ENCODE data around the gene NKTR.
"Not testable (repeated sequence)": the region's sequence is repeated elsewhere in the genome, so short reads cannot be mapped to it uniquely, and the experiment has no call there.

NKTR gene

GRCh38 chr3:42595682-42596081 lies 4.8 kb upstream of the NKTR start:
- no peak for DNase-seq (ENCODE audit: low read depth, low spot score)

- DNase-seq (ENCODE audit: low read depth, low spot score), result not testable (repeated sequence)
Measured at GRCh38 chr3:42597098-42597497, 3.4 kb upstream of the NKTR start.

GRCh38 chr3:42600958-42601675 lies 631 bp downstream of the NKTR start:
- peak; percentile 24 for DNase-seq (ENCODE audit: low read depth, low spot score)

- no peak for DNase-seq (ENCODE audit: low read depth, low spot score)
Measured at GRCh38 chr3:42601896-42602581, 1.6 kb downstream of the NKTR start.

GRCh38 chr3:42602961-42603360 lies 2.5 kb downstream of the NKTR start:
- no peak for DNase-seq (ENCODE audit: low read depth, low spot score)

GRCh38 chr3:42605546-42606173 lies 5.2 kb downstream of the NKTR start:
- no peak for DNase-seq (ENCODE audit: low read depth, low spot score)

GRCh38 chr3:42608581-42608980 lies 8.1 kb downstream of the NKTR start:
- DNase-seq (ENCODE audit: low read depth, low spot score), result no peak

GRCh38 chr3:42610976-42611375 lies 10.5 kb downstream of the NKTR start:
- no peak for DNase-seq (ENCODE audit: low read depth, low spot score)

- no peak for DNase-seq (ENCODE audit: low read depth, low spot score)
Measured at GRCh38 chr3:42612217-42612616, 11.7 kb downstream of the NKTR start.

GRCh38 chr3:42612928-42613327 lies 12.4 kb downstream of the NKTR start:
- no peak for DNase-seq (ENCODE audit: low read depth, low spot score)

GRCh38 chr3:42613462-42613861 lies 13.0 kb downstream of the NKTR start:
- no peak for DNase-seq (ENCODE audit: low read depth, low spot score)

GRCh38 chr3:42631620-42632019 lies 31.1 kb downstream of the NKTR start:
- DNase-seq (ENCODE audit: low read depth, low spot score), result no peak

- no peak for DNase-seq (ENCODE audit: low read depth, low spot score)
Measured at GRCh38 chr3:42632146-42632545, 31.7 kb downstream of the NKTR start.

GRCh38 chr3:42633544-42633943 lies 33.1 kb downstream of the NKTR start:
- no peak for DNase-seq (ENCODE audit: low read depth, low spot score)

- DNase-seq (ENCODE audit: low read depth, low spot score), result no peak
Measured at GRCh38 chr3:42635111-42635510, 34.6 kb downstream of the NKTR start.

- DNase-seq (ENCODE audit: low read depth, low spot score), result no peak
Measured at GRCh38 chr3:42637001-42637400, 36.5 kb downstream of the NKTR start.

- DNase-seq (ENCODE audit: low read depth, low spot score), result peak; percentile 21
Measured at GRCh38 chr3:42638339-42638842, 37.9 kb downstream of the NKTR start.

GRCh38 chr3:42639192-42639591 lies 38.7 kb downstream of the NKTR start:
- DNase-seq (ENCODE audit: low read depth, low spot score), result no peak

GRCh38 chr3:42640129-42640528 lies 39.6 kb downstream of the NKTR start:
- DNase-seq (ENCODE audit: low read depth, low spot score), result no peak

- no peak for DNase-seq (ENCODE audit: low read depth, low spot score)
Measured at GRCh38 chr3:42640771-42641370, 40.4 kb downstream of the NKTR start.

GRCh38 chr3:42647821-42648459 lies 47.5 kb downstream of the NKTR start:
- DNase-seq (ENCODE audit: low read depth, low spot score), result no peak

- no peak for DNase-seq (ENCODE audit: low read depth, low spot score)
Measured at GRCh38 chr3:42649006-42649405, 48.5 kb downstream of the NKTR start.

Measured in activated CD4-positive, CD25-positive, alpha-beta regulatory T cell treated with anti-CD3 and anti-CD28 coated beads, Interleukin-2, amount 50 U/mL, for 16 hours (primary cell).